ENCODE data around the gene CSTB. TPM values are rescaled to one million over a fixed set of nuclear protein-coding genes. Genes with fewer than 3 reads are reported as not detected.

Gene CSTB
- total and polyA plus RNA-seq, 2 donors (not counting 3 experiments of a cell fraction or from before 2014, with no cell fraction given) = 65.8 to 83.7 TPM

DNA sequence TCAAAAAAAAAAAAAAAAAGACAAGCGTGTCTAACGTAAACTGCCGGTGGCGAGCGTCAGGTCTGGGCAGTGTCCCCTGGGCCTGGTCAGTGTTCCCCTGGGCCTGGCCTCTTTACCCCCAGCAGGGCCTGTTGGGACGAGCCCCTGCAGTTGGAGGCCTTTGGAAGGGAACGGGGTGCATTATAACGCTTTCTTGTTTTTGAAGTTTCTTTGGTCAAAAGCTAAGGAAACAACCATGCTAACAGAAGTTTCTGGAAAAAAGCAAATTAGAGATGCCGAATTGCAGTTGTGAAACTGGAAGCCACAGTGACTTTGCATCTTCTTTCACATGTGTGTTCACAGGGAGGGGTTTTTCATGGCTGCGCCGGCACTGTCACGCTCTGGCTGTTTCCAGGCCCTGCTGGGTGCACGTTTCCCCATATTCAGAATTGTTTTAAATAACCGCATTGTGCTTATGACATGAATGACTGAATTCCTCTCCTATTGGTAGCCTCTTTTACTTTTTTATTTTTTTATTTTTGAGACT is 29.2 kb upstream of the CSTB start:
- H3K4me1 ChIP-seq (ENCODE audit: control insufficient read depth, extremely low read depth, insufficient read depth, low read length) = no peaks in the 10 kb centered on the region
- FAIRE-seq (no peak), DNase-seq (ENCODE audit: low read depth, low spot score) (no peak)
- H3K4me3 ChIP-seq (replicated peaks in 1 of 3; ENCODE audit: insufficient read depth in 1 of 3, low read depth in 1 of 3, low read length in 3 of 3) = no peak overlapping the region
- no peaks in the 10 kb centered on the region for H4K20me1 ChIP-seq (replicated peaks; ENCODE audit: control insufficient read depth, extremely low read depth, insufficient read depth, low read length)
- H3K27ac ChIP-seq (ENCODE audit: insufficient read depth, low read depth, low read length) = no peak overlapping the region
- ChIA-PET POLR2A (no interaction called here), CTCF (no interaction called here)
- BruUV-seq (replicated peaks) = no TSS peak
- no peaks in the 10 kb centered on the region for H3K79me2 ChIP-seq (ENCODE audit: control insufficient read depth, insufficient read depth, low read length)
- peaks cover 0 to 27% of the 10 kb centered on the region in 2 experiments for H3K36me3 ChIP-seq (ENCODE audit: control insufficient read depth in 2 of 2, extremely low read depth in 1 of 2, insufficient read depth in 2 of 2, low read length in 2 of 2)
- H3K9me1 ChIP-seq (replicated peaks; ENCODE audit: control insufficient read depth, extremely low read depth, insufficient read depth, low read length) = no peaks in the 10 kb centered on the region
- TF ChIP-seq, protein P1, sequence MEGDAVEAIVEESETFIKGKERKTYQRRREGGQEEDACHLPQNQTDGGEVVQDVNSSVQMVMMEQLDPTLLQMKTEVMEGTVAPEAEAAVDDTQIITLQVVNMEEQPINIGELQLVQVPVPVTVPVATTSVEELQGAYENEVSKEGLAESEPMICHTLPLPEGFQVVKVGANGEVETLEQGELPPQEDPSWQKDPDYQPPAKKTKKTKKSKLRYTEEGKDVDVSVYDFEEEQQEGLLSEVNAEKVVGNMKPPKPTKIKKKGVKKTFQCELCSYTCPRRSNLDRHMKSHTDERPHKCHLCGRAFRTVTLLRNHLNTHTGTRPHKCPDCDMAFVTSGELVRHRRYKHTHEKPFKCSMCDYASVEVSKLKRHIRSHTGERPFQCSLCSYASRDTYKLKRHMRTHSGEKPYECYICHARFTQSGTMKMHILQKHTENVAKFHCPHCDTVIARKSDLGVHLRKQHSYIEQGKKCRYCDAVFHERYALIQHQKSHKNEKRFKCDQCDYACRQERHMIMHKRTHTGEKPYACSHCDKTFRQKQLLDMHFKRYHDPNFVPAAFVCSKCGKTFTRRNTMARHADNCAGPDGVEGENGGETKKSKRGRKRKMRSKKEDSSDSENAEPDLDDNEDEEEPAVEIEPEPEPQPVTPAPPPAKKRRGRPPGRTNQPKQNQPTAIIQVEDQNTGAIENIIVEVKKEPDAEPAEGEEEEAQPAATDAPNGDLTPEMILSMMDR (IDR thresholded peaks at IDR 0.05; ENCODE audit: extremely low read depth in 1 of 2, insufficient read depth in 1 of 2, low read depth in 1 of 2, low read length in 2 of 2) = no peak
- TF ChIP-seq MYC (IDR thresholded peaks at IDR 0.05; ENCODE audit: low read depth, low read length) (no peak), EZH2 (IDR thresholded peaks at IDR 0.05; ENCODE audit: borderline replicate concordance, low read depth, low read length, severe bottlenecking) (no peak), JUN (IDR thresholded peaks at IDR 0.05; ENCODE audit: borderline replicate concordance, insufficient read depth, insufficient read length, low read depth) (no peak), GATA2 (IDR thresholded peaks at IDR 0.05; ENCODE audit: insufficient read depth, insufficient read length, low read depth, low read length) (no peak), POLR2AphosphoS5 (IDR thresholded peaks at IDR 0.05; ENCODE audit: insufficient read depth, low read depth, low read length) (no peak), POLR2A (IDR thresholded peaks at IDR 0.05; ENCODE audit: low read depth, low read length) (no peak), FOS (IDR thresholded peaks at IDR 0.05; ENCODE audit: borderline replicate concordance, insufficient read depth, low read length) (no peak)
- TF ChIP-seq, protein P2, sequence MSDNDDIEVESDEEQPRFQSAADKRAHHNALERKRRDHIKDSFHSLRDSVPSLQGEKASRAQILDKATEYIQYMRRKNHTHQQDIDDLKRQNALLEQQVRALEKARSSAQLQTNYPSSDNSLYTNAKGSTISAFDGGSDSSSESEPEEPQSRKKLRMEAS (IDR thresholded peaks at IDR 0.05; ENCODE audit: insufficient read depth, insufficient read length) = no peak
- H3K9me3 ChIP-seq (replicated peaks; ENCODE audit: control insufficient read depth, insufficient read depth, low read length) = no peaks in the 10 kb centered on the region
- no peak overlapping the region for H3K4me2 ChIP-seq (ENCODE audit: insufficient read depth, low read length)
- no peak overlapping the region for H2AFZ ChIP-seq (ENCODE audit: low read depth, low read length)
- no peaks in the 10 kb centered on the region for H3K27me3 ChIP-seq (ENCODE audit: control insufficient read depth in 2 of 2, insufficient read depth in 2 of 2, low read length in 2 of 2)
- intact Hi-C loops (cut with micrococcal nuclease) (no loop called here), dilution Hi-C loops (cut with MboI; ENCODE audit: extremely low pct_ligation_motif_present, low sequenced_read_pairs) (no loop called here)
- H3K9ac ChIP-seq (replicated peaks; ENCODE audit: extremely low read depth, insufficient read depth, low read length) = no peak overlapping the region
